Activated B cell treated with CpG ODN at 0.5 μM for 24 hours (primary cell): ENCODE data around the gene MAP1LC3B. TPM values are rescaled to one million over a fixed set of nuclear protein-coding genes. Genes with fewer than 3 reads are reported as not detected.
A peak's percentile ranks its signal among the peaks of the same experiment; 100 is the strongest.

Experiments used
- ATAC-seq: fragments of 200-7000 bp; cut with Tn5 transposase; one replicate; pipeline ENCODE4 v1.10.0; 2021; ENCODE audit warnings: low read depth, mild to moderate bottlenecking, moderate library complexity
- CTCF ChIA-PET: fragments of 350-600 bp; sonication (Branson Sonifier 250); formaldehyde crosslinking; loops from one replicate; lab custom pipeline; 2021; ENCODE audit warnings: antibody characterized with exemption; lab: Charles Lee
- POLR2A ChIA-PET: fragments of 350-600 bp; sonication (Branson Sonifier 250); formaldehyde crosslinking; loops from one replicate; lab custom pipeline; 2021; ENCODE audit warnings: antibody characterized with exemption; lab: Charles Lee
- DNase-seq: peaks from one replicate; pipeline ENCODE4 v3.0.0; 2022
- H3K27ac Mint-ChIP-seq: one replicate; pipeline ENCODE4 v1.8.0; 2020; ENCODE audit warnings: mixed read lengths
- H3K27me3 Mint-ChIP-seq: one replicate; pipeline ENCODE4 v1.8.0; 2021; ENCODE audit warnings: mixed read lengths
- H3K36me3 Mint-ChIP-seq: one replicate; pipeline ENCODE4 v1.8.0; 2021; ENCODE audit warnings: low read depth, mixed read lengths
- H3K4me1 Mint-ChIP-seq: one replicate; pipeline ENCODE4 v1.8.0; 2021; ENCODE audit warnings: mixed read lengths
- H3K4me3 Mint-ChIP-seq: one replicate; pipeline ENCODE4 v1.8.0; 2020; ENCODE audit warnings: mild to moderate bottlenecking, mixed read lengths
- H3K9me3 Mint-ChIP-seq: one replicate; pipeline ENCODE4 v1.8.0; 2020; ENCODE audit warnings: mixed read lengths
- intact Hi-C: fragments of 100-400 bp; cut with micrococcal nuclease; formaldehyde crosslinking; loops from one replicate; pipeline ENCODE4 v1.15.1; 2024
- total RNA-seq: library from RNA; stranded (reverse); gene quantifications from 2 replicates; pipeline ENCODE4 v1.2.3, GENCODE V29; 2022
- TF ChIP-seq, protein P1 (sequence below): fragments of 200-600 bp; IDR thresholded peaks from one replicate; pipeline ENCODE4 v1.8.0; 2022; ENCODE audit warnings: antibody characterized with exemption, mild to moderate bottlenecking

The MAP1LC3B gene
- total RNA-seq, 1 donor from 2014 or later, result 52.9 TPM

DNA sequence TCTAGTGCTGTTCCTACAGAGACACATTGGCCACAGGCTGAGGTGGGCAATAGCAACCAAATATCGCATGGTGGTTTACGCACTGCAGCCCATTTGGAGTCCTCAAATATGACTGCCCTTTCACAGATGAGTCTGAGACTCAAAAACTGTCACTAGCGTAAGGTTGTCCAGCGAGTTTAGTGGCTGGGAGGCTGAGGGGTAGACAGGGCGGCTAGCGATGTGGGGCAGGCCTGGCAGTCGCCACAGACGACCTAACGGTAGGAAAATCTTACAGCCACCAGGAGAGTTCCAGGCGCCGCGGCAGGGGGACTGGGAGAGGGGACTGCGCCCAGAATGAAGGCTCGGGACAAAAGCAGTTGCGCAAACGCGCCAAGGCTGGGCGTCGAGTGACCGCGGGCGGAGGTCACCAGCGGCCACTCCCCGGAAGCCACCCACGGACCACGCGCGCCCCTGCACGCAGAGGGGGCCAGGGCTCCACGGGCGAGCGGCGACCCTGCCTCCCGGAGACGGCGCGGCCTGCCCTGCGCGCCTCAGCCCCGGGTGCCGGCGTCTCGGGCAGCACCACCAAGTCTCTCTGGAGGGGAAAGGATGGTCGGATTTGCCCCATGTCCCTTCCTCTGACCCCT is 699 bp upstream of the MAP1LC3B start:
- H3K27me3 Mint-ChIP-seq, result no peaks in the 10 kb centered on the region
- peaks cover 58% of the 10 kb centered on the region for H3K4me1 Mint-ChIP-seq
- POLR2A ChIA-PET, result no interaction called here
- intact Hi-C loops, result loop anchor here (5.0 kb wide), 2 partner anchors 376 to 829 kb away; partner anchors contain the start of gene KLHDC4
- H3K27ac Mint-ChIP-seq, result peak overlapping the region; percentile 92
- H3K4me3 Mint-ChIP-seq, result peak overlapping the region; percentile 86
- no peak for DNase-seq
- H3K36me3 Mint-ChIP-seq, result peaks cover 17% of the 10 kb centered on the region
- CTCF ChIA-PET, result no interaction called here
- TF ChIP-seq, protein P1, sequence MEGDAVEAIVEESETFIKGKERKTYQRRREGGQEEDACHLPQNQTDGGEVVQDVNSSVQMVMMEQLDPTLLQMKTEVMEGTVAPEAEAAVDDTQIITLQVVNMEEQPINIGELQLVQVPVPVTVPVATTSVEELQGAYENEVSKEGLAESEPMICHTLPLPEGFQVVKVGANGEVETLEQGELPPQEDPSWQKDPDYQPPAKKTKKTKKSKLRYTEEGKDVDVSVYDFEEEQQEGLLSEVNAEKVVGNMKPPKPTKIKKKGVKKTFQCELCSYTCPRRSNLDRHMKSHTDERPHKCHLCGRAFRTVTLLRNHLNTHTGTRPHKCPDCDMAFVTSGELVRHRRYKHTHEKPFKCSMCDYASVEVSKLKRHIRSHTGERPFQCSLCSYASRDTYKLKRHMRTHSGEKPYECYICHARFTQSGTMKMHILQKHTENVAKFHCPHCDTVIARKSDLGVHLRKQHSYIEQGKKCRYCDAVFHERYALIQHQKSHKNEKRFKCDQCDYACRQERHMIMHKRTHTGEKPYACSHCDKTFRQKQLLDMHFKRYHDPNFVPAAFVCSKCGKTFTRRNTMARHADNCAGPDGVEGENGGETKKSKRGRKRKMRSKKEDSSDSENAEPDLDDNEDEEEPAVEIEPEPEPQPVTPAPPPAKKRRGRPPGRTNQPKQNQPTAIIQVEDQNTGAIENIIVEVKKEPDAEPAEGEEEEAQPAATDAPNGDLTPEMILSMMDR, result no peak
- H3K9me3 Mint-ChIP-seq, result no peaks in the 10 kb centered on the region
- ATAC-seq, result no peak

DNA sequence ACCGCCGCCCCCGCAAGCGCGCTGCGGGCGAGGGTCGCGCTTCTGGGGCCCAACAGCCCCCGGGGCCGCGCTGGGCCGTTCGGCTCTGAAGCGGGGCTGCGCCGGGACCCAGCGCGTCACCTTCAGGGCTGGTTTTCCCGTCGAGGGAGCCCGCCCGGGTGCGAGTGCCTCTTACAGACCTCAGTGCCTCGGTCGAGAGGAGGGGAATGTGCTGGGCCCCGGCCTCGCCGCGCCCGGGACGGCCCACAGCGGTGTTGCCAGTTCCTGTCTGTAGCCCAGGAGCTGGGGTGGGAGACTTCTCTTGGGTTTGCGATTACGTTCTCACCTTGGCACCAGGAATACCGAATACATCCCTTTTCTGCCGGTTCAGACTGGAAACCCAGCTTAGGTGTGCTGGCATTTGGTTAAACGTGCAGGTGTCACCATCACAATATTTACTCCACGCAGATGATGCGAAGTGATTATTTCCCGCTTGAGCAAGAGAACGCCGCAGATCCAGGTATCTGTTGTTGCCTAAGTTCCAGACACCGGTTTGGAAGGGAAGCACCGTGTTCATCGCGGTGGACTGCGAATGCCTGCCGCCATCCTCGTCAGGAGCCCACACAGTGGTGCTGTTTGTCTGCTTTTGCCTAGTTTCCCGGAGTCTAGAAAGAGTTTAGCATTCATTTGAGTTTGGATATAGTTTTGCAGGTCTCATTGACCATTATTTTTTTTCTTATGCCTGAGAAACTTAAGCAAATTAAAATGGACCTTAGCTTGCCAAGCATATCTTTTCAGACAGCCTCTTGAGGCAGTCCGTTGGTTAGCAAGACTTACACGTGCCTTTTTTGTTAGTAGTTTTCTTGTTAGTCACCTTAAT is 914 bp downstream of the MAP1LC3B start:
- ATAC-seq (no peak), DNase-seq (peak; percentile 48)
- Mint-ChIP-seq H3K4me1 (peaks cover 47% of the 10 kb centered on the region), H3K27me3 (no peaks in the 10 kb centered on the region), H3K4me3 (peak overlapping the region; percentile 92), H3K36me3 (peaks cover 22% of the 10 kb centered on the region), H3K27ac (peak overlapping the region; percentile 86), H3K9me3 (no peaks in the 10 kb centered on the region)
- POLR2A ChIA-PET, result interaction anchor here (1.6 to 4.3 kb wide), 2 partner anchors 10 to 76 kb away, joined by 5 to 48 read pairs; partner anchors contain the start of genes C16orf95 and FBXO31
- intact Hi-C loops, result loop anchor here (1.0 to 5.0 kb wide), 6 partner anchors 9 to 831 kb away; partner anchors contain the start of genes BANP, KLHDC4 and ZCCHC14
- TF ChIP-seq, protein P1, result no peak
- CTCF ChIA-PET, result interaction anchor here (1.1 to 2.4 kb wide), 4 partner anchors 9 to 242 kb away, joined by 3 to 14 read pairs (median 4); partner anchors contain the start of gene FBXO31

DNA sequence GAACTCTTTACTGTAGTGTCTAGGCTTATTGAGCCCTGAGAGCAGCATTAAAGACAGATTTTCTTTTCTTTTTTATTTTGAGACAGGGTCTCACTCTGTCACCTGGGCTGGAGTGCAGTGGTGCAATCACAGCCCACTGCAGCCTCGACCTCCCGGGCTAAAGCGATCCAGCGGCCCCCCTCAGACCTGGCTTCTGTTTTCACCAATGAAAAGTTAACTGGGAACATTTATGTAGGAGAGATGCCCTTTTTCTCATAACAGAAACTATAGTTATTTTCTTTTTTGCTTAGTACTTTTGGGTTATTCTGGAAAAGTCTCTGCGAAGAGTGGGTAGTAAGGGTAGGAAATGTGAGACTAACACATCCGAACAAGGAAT is 1.5 kb downstream of the MAP1LC3B start:
- TF ChIP-seq, protein P1, result no peak
- no peak for DNase-seq
- Mint-ChIP-seq H3K27me3 (no peaks in the 10 kb centered on the region), H3K27ac (peak overlapping the region; percentile 86), H3K4me3 (peak overlapping the region; percentile 92), H3K36me3 (peaks cover 26% of the 10 kb centered on the region), H3K4me1 (peaks cover 44% of the 10 kb centered on the region), H3K9me3 (no peaks in the 10 kb centered on the region)
- CTCF ChIA-PET, result interaction anchor here (0.9 to 2.8 kb wide), 10 partner anchors 8 to 372 kb away, joined by 3 to 21 read pairs (median 3); partner anchors contain the start of genes C16orf95, FBXO31 and KLHDC4
- no peak for ATAC-seq
- intact Hi-C loops, result loop anchor here (1.0 to 5.0 kb wide), 6 partner anchors 69 to 831 kb away; partner anchors contain the start of genes BANP, C16orf95 and KLHDC4
- POLR2A ChIA-PET, result interaction anchor here (1.6 to 4.3 kb wide), 2 partner anchors 10 to 76 kb away, joined by 5 to 48 read pairs; partner anchors contain the start of genes C16orf95 and FBXO31

DNA sequence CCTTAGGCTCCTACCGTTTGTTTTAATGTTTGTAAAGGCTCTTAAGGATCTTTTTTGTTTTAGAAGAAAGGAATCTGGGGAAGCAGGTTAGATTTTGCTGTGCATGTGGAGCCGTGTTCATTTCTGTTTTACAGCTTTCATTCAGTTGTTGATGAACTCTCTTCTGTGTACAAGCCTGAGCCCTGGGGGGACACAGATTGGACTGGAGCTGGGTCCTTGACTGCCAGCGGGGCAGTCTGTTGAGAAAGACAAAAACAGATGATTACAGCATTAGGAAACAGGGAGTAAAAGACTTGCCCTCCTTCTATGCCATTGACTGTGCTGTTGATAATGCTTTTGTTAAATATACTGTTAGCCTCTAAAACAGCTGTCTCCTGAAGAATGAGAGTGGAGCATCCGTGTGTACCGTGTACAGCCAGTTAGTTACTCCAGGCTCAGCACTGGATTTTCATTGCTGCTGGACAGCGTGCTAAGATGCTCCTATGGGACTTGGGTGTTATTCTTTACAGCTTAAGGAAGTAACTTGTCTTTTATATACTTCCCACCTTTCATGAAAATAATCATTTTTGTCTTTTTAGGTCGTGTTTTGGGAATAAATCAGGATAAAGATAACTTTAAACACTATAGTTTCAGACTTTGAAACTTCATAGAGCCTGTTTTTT is 3.2 kb downstream of the MAP1LC3B start:
- Mint-ChIP-seq H3K4me3 (no peak overlapping the region), H3K27me3 (no peaks in the 10 kb centered on the region), H3K27ac (no peak overlapping the region), H3K4me1 (peaks cover 37% of the 10 kb centered on the region), H3K36me3 (peaks cover 40% of the 10 kb centered on the region), H3K9me3 (no peaks in the 10 kb centered on the region)
- POLR2A ChIA-PET, result interaction anchor here (4.3 kb wide), 1 partner anchor 12 kb away, joined by 48 read pairs; the partner anchor contains the start of gene FBXO31
- CTCF ChIA-PET, result interaction anchor here (0.7 to 2.8 kb wide), 5 partner anchors 10 to 78 kb away, joined by 3 to 21 read pairs (median 5); partner anchors contain the start of genes C16orf95 and FBXO31
- intact Hi-C loops, result no loop called here
- DNase-seq (no peak), ATAC-seq (no peak)
- TF ChIP-seq, protein P1, result no peak
